ENCODE results near the gene TUBA4A.

GRCh38 chr2:219246559-219246958 lies 7.2 kb downstream of the TUBA4A start:
- TF ChIP-seq POLR2AphosphoS5 (IDR thresholded peaks at IDR 0.05; ENCODE audit: low read depth) (no peak), CTCF (IDR thresholded peaks at IDR 0.05; ENCODE audit: insufficient read depth, low read length) (no peak), REST (IDR thresholded peaks at IDR 0.05; ENCODE audit: insufficient replicate concordance, low read depth) (no peak), GABPA (IDR thresholded peaks at IDR 0.05; ENCODE audit: low read depth) (no peak), SPI1 (IDR thresholded peaks at IDR 0.05; ENCODE audit: borderline replicate concordance, low read depth) (no peak)
